GM12892 (cell line): ENCODE measurements around the gene PPFIBP2.

Source experiments
- POLR2A ChIP-seq: IDR thresholded peaks from 2 replicates; pipeline ENCODE4 v1.6.1; 2011; ENCODE audit warnings: low read depth, low read length, control low read depth
- POLR2AphosphoS5 ChIP-seq: IDR thresholded peaks from 2 replicates; pipeline ENCODE4 v1.6.1; 2011; ENCODE audit warnings: low read depth, low read length, control low read depth

GRCh38 chr11:7544021-7544420 lies 30.2 kb downstream of the PPFIBP2 start:
- no peak for TF ChIP-seq POLR2A
- no peak for TF ChIP-seq POLR2AphosphoS5
